Measurements from ENCODE around the gene ELOA.
A peak's percentile ranks its signal among the peaks of the same experiment; 100 is the strongest.

- TF ChIP-seq CTCF (IDR thresholded peaks at IDR 0.05) (peak in 5 of 6 experiments; percentile 20 to 73 (median 63)), POLR2A (IDR thresholded peaks at IDR 0.05) (no peak)
Observed at GRCh38 chr1:23745515-23745914, 2.2 kb downstream of the ELOA start.

All from Peyer's patch (tissue), 4 donors.